22Rv1 (cell line): ENCODE measurements around the gene TXNRD3.

Source experiments
- CTCF ChIP-seq: fragments of 450-650 bp; IDR thresholded peaks from 2 replicates; pipeline ENCODE4 v1.5.1; 2017; ENCODE audit warnings: mild to moderate bottlenecking
- ZFX ChIP-seq: fragments of 450-650 bp; IDR thresholded peaks from 2 replicates; pipeline ENCODE4 v1.6.1; 2017; ENCODE audit warnings: antibody characterized with exemption, borderline replicate concordance

- TF ChIP-seq CTCF, result no peak
- no peak for TF ChIP-seq ZFX
These were observed 47.6 kb downstream of the TXNRD3 start for GRCh38 chr3:126607214-126607908.
